OCI-LY1 (cell line): ENCODE measurements around the gene CEBPB.

Source experiments
- CTCF ChIP-seq: fragments of 200-600 bp; sonication (generic), shearing (Covaris generic); IDR thresholded peaks from 2 replicates; pipeline ENCODE4 v1.5.1; 2017; ENCODE audit warnings: mild to moderate bottlenecking, antibody characterized with exemption, low read length, moderate library complexity, mixed read lengths
- EZH2 ChIP-seq: fragments of 200-600 bp; sonication (generic), shearing (Covaris generic); IDR thresholded peaks from 2 replicates; pipeline ENCODE4 v1.8.0; 2017; ENCODE audit warnings: borderline replicate concordance, mixed run types, mild to moderate bottlenecking, antibody characterized with exemption, low read length, moderate library complexity, mixed read lengths

GRCh38 chr20:50202677-50203076, 12.0 kb downstream of the CEBPB start:
- TF ChIP-seq CTCF: no peak
- no peak for TF ChIP-seq EZH2
